Stomach (tissue), 9 donors: ENCODE results near the gene USP37. TPM values are rescaled to one million over a fixed set of nuclear protein-coding genes. Genes with fewer than 3 reads are reported as not detected.
A peak's percentile ranks its signal among the peaks of the same experiment; 100 is the strongest.

ENCODE experiments used
- DNase-seq, 2 donors: peaks; one replicate each; pipeline versions ENCODE4 v3.0.0 to v3.0.0-alpha.2; 2013 to 2019
- H3K27ac ChIP-seq, 5 donors: fragments of 200-600 bp in 4 of 5; sonication (generic) in 4 of 5; one replicate each; pipeline ENCODE4 v1.5.1; 2013 to 2019; ENCODE audit warnings: mild to moderate bottlenecking in 1 of 5, moderate library complexity in 1 of 5
- H3K27me3 ChIP-seq, 3 donors: fragments of 200-600 bp; sonication (generic); one replicate each; pipeline ENCODE4 v1.5.1; 2017 to 2019; ENCODE audit warnings: mixed run types in 1 of 3
- H3K36me3 ChIP-seq, 4 donors: fragments of 200-600 bp; sonication (generic); 1 replicate in 3 of 4; 2 replicates in 1 of 4; pipeline ENCODE4 v1.5.1; 2016 to 2019
- H3K4me1 ChIP-seq, 4 donors: fragments of 200-600 bp; sonication (generic); one replicate each; pipeline ENCODE4 v1.5.1; 2016 to 2019
- H3K4me3 ChIP-seq, 4 donors: fragments of 200-600 bp; sonication (generic) in 3 of 4; one replicate each; pipeline ENCODE4 v1.5.1; 2016 to 2019; ENCODE audit warnings: mild to moderate bottlenecking in 1 of 4
- H3K9me3 ChIP-seq, 4 donors: fragments of 200-600 bp; sonication (generic); one replicate each; pipeline ENCODE4 v1.5.1; 2016 to 2019
- CTCF ChIP-seq, 7 experiments: fragments of 450-650 bp in 4 of 7; fragments of 200-600 bp in 3 of 7; sonication (generic) in 3 of 7; IDR thresholded peaks; one replicate each; pipeline ENCODE4 v1.5.1; 2016 to 2019; ENCODE audit warnings: antibody characterized with exemption in 7 of 7, control low read depth in 2 of 7, mild to moderate bottlenecking in 1 of 7
- EP300 ChIP-seq: sonication (generic); formaldehyde crosslinking; IDR thresholded peaks from one replicate; pipeline ENCODE4 v1.6.1; 2017; ENCODE audit warnings: antibody characterized with exemption
- POLR2A ChIP-seq, 4 donors: fragments of 450-650 bp; IDR thresholded peaks; one replicate each; pipeline ENCODE4 v1.6.1; 2016; ENCODE audit warnings: antibody characterized with exemption in 4 of 4, control low read depth in 2 of 4, mild to moderate bottlenecking in 1 of 4, moderate library complexity in 1 of 4
- POLR2AphosphoS5 ChIP-seq, 3 donors: sonication (generic); formaldehyde crosslinking; IDR thresholded peaks; one replicate each; pipeline ENCODE4 v1.6.1; 2016; ENCODE audit warnings: antibody characterized with exemption in 3 of 3
- WGBS, 5 donors: extraction: QIAGEN DNeasy Blood & Tissue Kit in 3 of 5; methylation state at CpG; one replicate each; pipeline versions ENCODE4 v1.1.5 to v1.1.7; 2013 to 2018; 5-methylcytosine and 5-hydroxymethylcytosine counted together
- intact Hi-C: fragments of 100-400 bp; cut with DNase I; formaldehyde crosslinking; loops from one replicate; pipeline ENCODE4 v1.15.1; 2023; ENCODE audit warnings: low total_unique reads
- polyA plus RNA-seq, 3 donors: library from polyadenylated mRNA; stranded (reverse); fragments of 200-250 nt; gene quantifications; one replicate each; pipeline ENCODE4 v1.2.3, GENCODE V29; 2013
- small RNA-seq, 4 donors: library from RNA; depleted of rRNA; stranded (forward); fragments of <200 nt; gene quantifications; one replicate each; pipeline ENCODE3, GENCODE V24; 2016
- total RNA-seq, 5 donors: library from RNA; depleted of rRNA; stranded (reverse); fragments of >200 nt; gene quantifications; one replicate each; pipeline versions ENCODE4 v1.1.0 to v1.2.3, GENCODE V29; 2014 to 2016
- donor health status: healthy with polysubstance abuse.
- donor health status: Bipolar disorder and iron deficiency.
- donor health status: healthy.

The USP37 gene
- total and polyA plus RNA-seq, 8 donors = 1.6 to 81.4 (median 5.2) TPM

GRCh38 chr2:218401890-218402289 lies 166.3 kb downstream of the USP37 start:
- WGBS, 5 donors = 19 to 72% (median 61%) methylated on average over 4 to 9 of the region's 9 CpGs
- H3K27ac ChIP-seq = peak overlapping the region; percentile 97 to 100 (median 100)
- TF ChIP-seq EP300 (no peak), POLR2AphosphoS5 (IDR thresholded peaks at IDR 0.05) (no peak), CTCF (IDR thresholded peaks at IDR 0.05) (no peak), POLR2A (IDR thresholded peaks at IDR 0.05) (no peak)
- H3K4me3 ChIP-seq = peak overlapping the region; percentile 74 to 97 (median 94)
- H3K36me3 ChIP-seq = peaks cover 35 to 44% (median 41%) of the 10 kb centered on the region in 4 donors
- H3K27me3 ChIP-seq = no peaks in the 10 kb centered on the region
- intact Hi-C loops = no loop called here
- no peak for DNase-seq
- peaks cover 65 to 80% (median 77%) of the 10 kb centered on the region in 4 donors for H3K4me1 ChIP-seq
- H3K9me3 ChIP-seq = no peaks in the 10 kb centered on the region

GRCh38 chr2:218400930-218401881 lies 166.9 kb downstream of the USP37 start:
- peaks cover 66 to 82% (median 77%) of the 10 kb centered on the region in 4 donors for H3K4me1 ChIP-seq
- intact Hi-C loops = no loop called here
- TF ChIP-seq CTCF (IDR thresholded peaks at IDR 0.05) (no peak), POLR2A (IDR thresholded peaks at IDR 0.05) (no peak), EP300 (no peak), POLR2AphosphoS5 (IDR thresholded peaks at IDR 0.05) (no peak)
- H3K4me3 ChIP-seq = peak overlapping the region; percentile 74 to 97 (median 94)
- DNase-seq = peak; percentile 51 to 67
- 11 to 25% (median 17%) methylated on average over 18 to 24 of the region's 24 CpGs for WGBS, 5 donors
- H3K9me3 ChIP-seq = no peaks in the 10 kb centered on the region
- no peaks in the 10 kb centered on the region for H3K27me3 ChIP-seq
- peak overlapping the region; percentile 97 to 100 (median 100) for H3K27ac ChIP-seq
- peaks cover 35 to 44% (median 41%) of the 10 kb centered on the region in 4 donors for H3K36me3 ChIP-seq

Small RNAs within 50 kb of the gene (small RNA-seq; reads per million reads assigned to genes)
- gene MIR26B = 788 to 1,882 (median 1,107) reads per million in 4 donors
- 0 reads per million in 4 donors for gene RNU6-136P

Other genes starting within 250 kb of the USP37 start
- gene CATIP, start 211.5 kb downstream of the USP37 start, total RNA-seq = not detected
- under 1 TPM; 0.18 to 0.62 (median 0.31) TPM for gene CATIP, start 211.5 kb downstream of the USP37 start, polyA plus RNA-seq
- gene SLC11A1, start 186.1 kb downstream of the USP37 start, total RNA-seq = 10 to 100 TPM in 3 of 5 donors, 1 to 10 TPM in 1, not detected in 1; 8.9 to 20.4 (median 16.9) TPM
- gene SLC11A1, start 186.1 kb downstream of the USP37 start, polyA plus RNA-seq = 1 to 10 TPM; 4.2 to 4.7 (median 4.5) TPM
- 100 to 1,000 TPM in 3 of 5 donors, 10 to 100 TPM in 2; 43.3 to 188 (median 128) TPM for gene CTDSP1, start 168.5 kb downstream of the USP37 start, total RNA-seq
- 100 to 1,000 TPM in 2 of 3 donors, 10 to 100 TPM in 1; 99.8 to 117 (median 100) TPM for gene CTDSP1, start 168.5 kb downstream of the USP37 start, polyA plus RNA-seq
- gene VIL1, start 149.2 kb downstream of the USP37 start, total RNA-seq = 100 to 1,000 TPM in 1 of 5 donors, 10 to 100 TPM in 2, under 1 TPM in 1, not detected in 1; 0.43 to 120 (median 12.7) TPM
- 1 to 10 TPM in 2 of 3 donors, under 1 TPM in 1; 0.38 to 1.8 (median 1.1) TPM for gene VIL1, start 149.2 kb downstream of the USP37 start, polyA plus RNA-seq
- gene CNOT9, start 488 bp upstream of the USP37 start, total RNA-seq = 10 to 100 TPM in 4 of 5 donors, 1 to 10 TPM in 1; 5.5 to 64.8 (median 47.8) TPM
- gene CNOT9, start 488 bp upstream of the USP37 start, polyA plus RNA-seq = 10 to 100 TPM; 13.0 to 14.7 (median 14.1) TPM
- 10 to 100 TPM in 2 of 5 donors, 1 to 10 TPM in 3; 2.5 to 33.6 (median 6.4) TPM for gene PLCD4, start 39.5 kb upstream of the USP37 start, total RNA-seq
- 1 to 10 TPM in 1 of 3 donors, under 1 TPM in 1, not detected in 1; 0.19 to 6.8 TPM for gene PLCD4, start 39.5 kb upstream of the USP37 start, polyA plus RNA-seq
- 10 to 100 TPM in 4 of 5 donors, 1 to 10 TPM in 1; 8.3 to 49.1 (median 21.3) TPM for gene ZNF142, start 91.3 kb upstream of the USP37 start, total RNA-seq
- 1 to 10 TPM; 3.6 to 5.5 (median 4.1) TPM for gene ZNF142, start 91.3 kb upstream of the USP37 start, polyA plus RNA-seq
- gene BCS1L, start 91.3 kb upstream of the USP37 start, total RNA-seq = 10 to 100 TPM in 4 of 5 donors, 1 to 10 TPM in 1; 2.3 to 77.3 (median 18.9) TPM
- 10 to 100 TPM; 14.8 to 54.0 (median 20.1) TPM for gene BCS1L, start 91.3 kb upstream of the USP37 start, polyA plus RNA-seq
- gene RNF25, start 103.7 kb upstream of the USP37 start, total RNA-seq = 1 to 10 TPM in 4 of 5 donors, not detected in 1; 3.6 to 7.0 (median 4.6) TPM
- 10 to 100 TPM; 24.1 to 26.8 (median 26.1) TPM for gene RNF25, start 103.7 kb upstream of the USP37 start, polyA plus RNA-seq
- gene STK36, start 103.7 kb upstream of the USP37 start, total RNA-seq = 100 to 1,000 TPM in 1 of 5 donors, 10 to 100 TPM in 4; 25.2 to 253 (median 33.3) TPM
- 10 to 100 TPM in 1 of 3 donors, 1 to 10 TPM in 2; 3.8 to 23.3 (median 8.5) TPM for gene STK36, start 103.7 kb upstream of the USP37 start, polyA plus RNA-seq
- 100 to 1,000 TPM in 2 of 5 donors, 10 to 100 TPM in 2, 1 to 10 TPM in 1; 8.8 to 139 (median 32.9) TPM for gene TTLL4, start 142.5 kb upstream of the USP37 start, total RNA-seq
- 10 to 100 TPM in 2 of 3 donors, 1 to 10 TPM in 1; 9.2 to 11.6 (median 10.1) TPM for gene TTLL4, start 142.5 kb upstream of the USP37 start, polyA plus RNA-seq
- gene CYP27A1, start 213.8 kb upstream of the USP37 start, total RNA-seq = 100 to 1,000 TPM in 1 of 5 donors, 10 to 100 TPM in 4; 11.6 to 546 (median 15.8) TPM
- gene CYP27A1, start 213.8 kb upstream of the USP37 start, polyA plus RNA-seq = 10 to 100 TPM in 2 of 3 donors, 1 to 10 TPM in 1; 4.4 to 10.7 (median 10.4) TPM